Right lobe of liver (tissue), 6 donors: ENCODE measurements around the gene ELF1. TPM values are rescaled to one million over a fixed set of nuclear protein-coding genes. Genes with fewer than 3 reads are reported as not detected.

Experiments used
- ATAC-seq, 4 donors: fragments of 200-7000 bp; cut with Tn5 transposase; one replicate each; pipeline ENCODE4 v1.9.1; 2020; ENCODE audit warnings: mild to moderate bottlenecking in 4 of 4, moderate library complexity in 4 of 4
- DNase-seq, 3 donors: peaks; one replicate each; pipeline ENCODE4 v3.0.0-alpha.2; 2020
- H3K27ac ChIP-seq, 3 donors: fragments of 200-600 bp; one replicate each; pipeline ENCODE4 v1.8.0; 2022
- H3K27me3 ChIP-seq, 2 donors: fragments of 200-600 bp; one replicate each; pipeline ENCODE4 v1.8.0; 2022
- H3K36me3 ChIP-seq, 4 donors: fragments of 200-600 bp; sonication (generic) in 1 of 4; one replicate each; pipeline versions ENCODE4 v1.5.1 to v1.8.0; 2017 to 2022; ENCODE audit warnings: control low read depth in 1 of 4
- H3K4me1 ChIP-seq, 4 donors: fragments of 200-600 bp; sonication (generic) in 1 of 4; one replicate each; pipeline versions ENCODE4 v1.5.1 to v1.8.0; 2017 to 2022; ENCODE audit warnings: control low read depth in 1 of 4
- H3K4me3 ChIP-seq, 3 donors: fragments of 200-600 bp; one replicate each; pipeline ENCODE4 v1.8.0; 2022
- H3K9me3 ChIP-seq, 4 donors: fragments of 200-600 bp; sonication (generic) in 1 of 4; one replicate each; pipeline versions ENCODE4 v1.5.1 to v1.8.0; 2017 to 2022; ENCODE audit warnings: control low read depth in 1 of 4
- POLR2A ChIP-seq: fragments of 450-650 bp; IDR thresholded peaks from one replicate; pipeline ENCODE4 v1.6.1; 2017; ENCODE audit warnings: antibody characterized with exemption, mild to moderate bottlenecking
- WGBS: methylation state at CpG from one replicate; pipeline ENCODE4 v1.1.6; 2018; ENCODE audit warnings: low coverage, low lambda C conversion rate; ENCODE audit not compliant: insufficient coverage; ENCODE audit errors: missing lambda C conversion rate; 5-methylcytosine and 5-hydroxymethylcytosine counted together
- intact Hi-C, 2 donors: fragments of 100-400 bp; cut with DNase I; formaldehyde crosslinking; loops; one replicate each; pipeline versions ENCODE4 v1.11.2 to v1.14.1; 2022
- total RNA-seq, 6 experiments: library from RNA; depleted of rRNA in 2 of 6; stranded (reverse); fragments of >200 nt in 2 of 6; fragmentation: NEBNext Ultra II Directional in 3 of 6; extraction: Animal tissue kit (Norgen Biotek cat#: 25700) in 3 of 6; gene quantifications; one replicate each; pipeline versions ENCODE4 v1.1.0 to v1.2.4, GENCODE V29; 2016 to 2023
- TF ChIP-seq, protein P1 (sequence below), 4 donors: fragments of 200-600 bp in 3 of 4; fragments of 450-650 bp in 1 of 4; IDR thresholded peaks; one replicate each; pipeline versions ENCODE4 v1.5.1 to v1.8.0; 2016 to 2022; ENCODE audit warnings: antibody characterized with exemption in 4 of 4, mild to moderate bottlenecking in 2 of 4
- donor health status: DM: no; HTN: yes; CAD: no.
- donor health status: DM: no; HTN: no; CAD: no.
- donor health status: DM: no; HTN: no; CAD: no.
- donor health status: DM: no; HTN: yes; CAD: no.
- donor health status: DM: no; HTN: yes; CAD: no.

Gene ELF1
- total RNA-seq, 6 experiments from 2014 or later, result 24.1 to 35.4 (median 31.0) TPM

DNA sequence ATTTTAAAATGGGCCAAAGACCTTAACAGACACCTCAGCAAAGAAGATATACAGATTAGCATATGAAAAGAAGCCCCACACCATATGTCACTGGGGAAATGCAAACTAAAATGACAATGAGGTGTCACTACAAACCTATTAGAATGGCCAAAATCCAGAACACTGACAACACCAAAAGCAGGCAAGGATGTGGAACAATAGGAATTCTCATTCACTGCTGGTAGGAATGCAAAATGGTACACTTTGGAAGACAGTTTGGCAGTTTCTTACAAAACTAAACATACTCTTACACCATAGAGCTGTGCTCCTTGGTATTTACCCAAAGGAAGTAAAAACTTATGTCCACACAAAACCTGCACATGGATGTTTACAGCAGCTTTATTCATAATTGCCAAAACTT is 23.1 kb downstream of the ELF1 start:
- H3K4me3 ChIP-seq, result no peak overlapping the region
- no peaks in the 10 kb centered on the region for H3K9me3 ChIP-seq
- H3K36me3 ChIP-seq, result no peaks in the 10 kb centered on the region
- TF ChIP-seq, protein P1, sequence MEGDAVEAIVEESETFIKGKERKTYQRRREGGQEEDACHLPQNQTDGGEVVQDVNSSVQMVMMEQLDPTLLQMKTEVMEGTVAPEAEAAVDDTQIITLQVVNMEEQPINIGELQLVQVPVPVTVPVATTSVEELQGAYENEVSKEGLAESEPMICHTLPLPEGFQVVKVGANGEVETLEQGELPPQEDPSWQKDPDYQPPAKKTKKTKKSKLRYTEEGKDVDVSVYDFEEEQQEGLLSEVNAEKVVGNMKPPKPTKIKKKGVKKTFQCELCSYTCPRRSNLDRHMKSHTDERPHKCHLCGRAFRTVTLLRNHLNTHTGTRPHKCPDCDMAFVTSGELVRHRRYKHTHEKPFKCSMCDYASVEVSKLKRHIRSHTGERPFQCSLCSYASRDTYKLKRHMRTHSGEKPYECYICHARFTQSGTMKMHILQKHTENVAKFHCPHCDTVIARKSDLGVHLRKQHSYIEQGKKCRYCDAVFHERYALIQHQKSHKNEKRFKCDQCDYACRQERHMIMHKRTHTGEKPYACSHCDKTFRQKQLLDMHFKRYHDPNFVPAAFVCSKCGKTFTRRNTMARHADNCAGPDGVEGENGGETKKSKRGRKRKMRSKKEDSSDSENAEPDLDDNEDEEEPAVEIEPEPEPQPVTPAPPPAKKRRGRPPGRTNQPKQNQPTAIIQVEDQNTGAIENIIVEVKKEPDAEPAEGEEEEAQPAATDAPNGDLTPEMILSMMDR (IDR thresholded peaks at IDR 0.05), result no peak
- no peak for TF ChIP-seq POLR2A
- ATAC-seq, result no peak
- no peaks in the 10 kb centered on the region for H3K27me3 ChIP-seq
- intact Hi-C loops, result no loop called here
- H3K4me1 ChIP-seq, result peaks cover 0 to 26% (median 10%) of the 10 kb centered on the region in 4 donors
- no peak for DNase-seq
- H3K27ac ChIP-seq, result no peak overlapping the region

DNA sequence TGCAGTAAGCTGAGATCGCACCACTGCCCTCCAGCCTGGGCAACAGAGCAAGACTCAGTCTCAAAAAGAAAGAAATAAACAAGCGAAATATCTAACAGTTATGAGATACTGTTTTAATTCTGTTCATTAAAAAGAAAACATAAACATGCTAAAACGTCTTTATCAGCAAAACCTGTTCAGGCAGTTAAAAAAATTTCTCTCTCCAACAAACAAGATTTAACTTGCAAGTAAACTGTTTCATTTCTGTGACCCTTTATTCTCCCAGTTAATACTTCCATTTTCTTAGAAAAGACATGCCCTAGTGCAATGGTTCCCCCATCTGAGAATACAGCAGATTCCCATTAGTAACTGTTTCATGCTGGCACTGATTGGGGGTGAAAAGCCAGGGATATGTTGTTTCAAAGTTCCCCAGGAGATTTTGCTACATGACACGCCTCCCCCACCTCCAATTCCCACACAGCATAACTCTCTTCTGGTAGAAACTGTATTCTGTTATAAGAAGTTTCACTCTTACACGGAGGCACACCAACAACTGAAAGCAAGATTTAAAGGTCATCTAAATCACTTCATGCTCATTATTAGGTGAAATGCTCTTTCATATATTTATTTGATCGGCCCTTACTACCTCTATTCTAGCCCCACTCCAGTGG is 24.4 kb downstream of the ELF1 start:
- ATAC-seq, result peak; percentile 25 to 37 (median 32)
- peaks cover 0 to 26% (median 10%) of the 10 kb centered on the region in 4 donors for H3K4me1 ChIP-seq
- H3K27ac ChIP-seq, result peak overlapping the region in 2 of 3 donors; percentile 51 to 70
- no peak overlapping the region for H3K4me3 ChIP-seq
- intact Hi-C loops, result no loop called here
- DNase-seq, result no peak
- H3K36me3 ChIP-seq, result no peaks in the 10 kb centered on the region
- no peaks in the 10 kb centered on the region for H3K27me3 ChIP-seq
- no peaks in the 10 kb centered on the region for H3K9me3 ChIP-seq
- 56% methylated on average over 6 of the region's 6 CpGs for WGBS
- TF ChIP-seq, protein P1 (IDR thresholded peaks at IDR 0.05), result no peak

DNA sequence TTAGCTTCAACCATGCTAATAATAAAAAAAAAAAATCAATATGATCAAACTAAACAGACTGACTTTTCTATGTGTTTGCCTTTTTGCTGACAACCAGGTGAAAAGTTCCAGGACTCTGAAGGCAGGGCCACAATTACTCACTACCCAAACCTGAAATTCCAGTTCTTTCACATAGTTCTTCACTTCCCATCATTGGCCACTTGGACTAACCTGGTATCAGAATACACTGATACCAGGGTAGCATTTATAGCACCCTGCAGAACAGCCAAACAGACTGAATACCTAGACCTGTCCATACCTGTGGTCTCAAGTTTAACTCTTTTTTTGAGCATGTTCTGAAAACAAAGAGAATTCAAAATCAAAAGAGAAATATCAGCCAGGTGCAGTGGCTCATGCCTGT is 25.1 kb downstream of the ELF1 start:
- TF ChIP-seq, protein P1 (IDR thresholded peaks at IDR 0.05), result peak in 1 of 4 donors; percentile 41
- no peak for TF ChIP-seq POLR2A

DNA sequence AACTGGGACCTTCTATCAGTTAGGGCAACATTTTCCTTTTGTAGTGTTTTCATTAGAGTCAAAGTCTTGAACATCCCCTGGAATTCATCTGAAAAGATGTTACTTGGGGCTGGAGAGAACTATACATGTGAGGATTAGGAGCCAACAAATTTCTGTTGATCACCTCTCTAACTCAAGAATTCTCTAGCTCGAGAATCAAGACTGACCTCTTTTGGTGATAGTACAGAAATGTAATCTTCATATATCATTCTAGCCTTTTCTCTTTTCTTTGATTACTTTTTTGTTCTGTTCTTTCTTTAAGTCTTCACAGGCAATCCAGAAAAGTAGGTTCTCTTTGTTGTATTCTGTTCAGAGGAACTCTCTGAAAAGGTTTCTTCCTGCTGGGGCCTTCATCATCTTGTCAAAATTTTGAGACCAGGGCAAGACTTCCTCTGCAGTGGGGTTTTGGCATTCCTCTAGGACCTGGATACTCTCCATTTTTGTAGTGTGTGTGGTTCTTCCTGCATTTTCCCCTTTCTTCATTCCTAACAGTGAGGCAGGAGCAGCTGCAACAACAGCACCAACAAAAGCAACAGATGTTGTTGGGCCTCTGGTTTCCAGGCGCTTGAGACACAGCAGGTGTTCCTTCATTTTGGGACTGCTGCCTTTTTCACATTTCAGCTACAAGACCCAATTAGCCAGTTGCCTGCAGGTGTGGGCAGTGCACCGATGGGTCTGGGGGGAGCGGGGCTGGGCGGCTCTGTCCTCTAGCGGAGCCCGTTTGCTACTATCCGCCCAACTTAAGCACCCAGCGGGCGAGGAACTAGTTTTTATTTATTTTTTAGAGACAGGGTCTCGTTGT is 26.2 kb downstream of the ELF1 start:
- WGBS, result 56% methylated on average over 5 of the region's 11 CpGs
- peak; percentile 3 to 47 (median 24) for ATAC-seq
- Histone ChIP-seq H3K9me3 (no peaks in the 10 kb centered on the region), H3K27ac (peak overlapping the region in 2 of 3 donors; percentile 51 to 70), H3K4me1 (peaks cover 0 to 28% (median 10%) of the 10 kb centered on the region in 4 donors), H3K36me3 (no peaks in the 10 kb centered on the region), H3K27me3 (no peaks in the 10 kb centered on the region), H3K4me3 (no peak overlapping the region)
- TF ChIP-seq, protein P1 (IDR thresholded peaks at IDR 0.05), result peak in 1 of 4 donors; percentile 26
- no peak for TF ChIP-seq POLR2A
- no peak for DNase-seq
- intact Hi-C loops, result no loop called here

More for the DNA sequence above, 25.1 kb downstream of the ELF1 start:
- Histone ChIP-seq H3K4me1 (peaks cover 0 to 26% (median 10%) of the 10 kb centered on the region in 4 donors), H3K9me3 (no peaks in the 10 kb centered on the region), H3K4me3 (no peak overlapping the region), H3K27me3 (no peaks in the 10 kb centered on the region), H3K36me3 (no peaks in the 10 kb centered on the region), H3K27ac (peak overlapping the region in 2 of 3 donors; percentile 51 to 70)
- intact Hi-C loops, result no loop called here
- ATAC-seq (peak; percentile 73 to 87 (median 84)), DNase-seq (no peak)
